ENCODE data around the gene HDLBP.
"Not testable (repeated sequence)": the region's sequence is repeated elsewhere in the genome, so short reads cannot be mapped to it uniquely, and the experiment has no call there.

Gene HDLBP

GRCh38 chr2:241282555-241282954 lies 32.9 kb downstream of the HDLBP start:
- TF ChIP-seq, protein P1, sequence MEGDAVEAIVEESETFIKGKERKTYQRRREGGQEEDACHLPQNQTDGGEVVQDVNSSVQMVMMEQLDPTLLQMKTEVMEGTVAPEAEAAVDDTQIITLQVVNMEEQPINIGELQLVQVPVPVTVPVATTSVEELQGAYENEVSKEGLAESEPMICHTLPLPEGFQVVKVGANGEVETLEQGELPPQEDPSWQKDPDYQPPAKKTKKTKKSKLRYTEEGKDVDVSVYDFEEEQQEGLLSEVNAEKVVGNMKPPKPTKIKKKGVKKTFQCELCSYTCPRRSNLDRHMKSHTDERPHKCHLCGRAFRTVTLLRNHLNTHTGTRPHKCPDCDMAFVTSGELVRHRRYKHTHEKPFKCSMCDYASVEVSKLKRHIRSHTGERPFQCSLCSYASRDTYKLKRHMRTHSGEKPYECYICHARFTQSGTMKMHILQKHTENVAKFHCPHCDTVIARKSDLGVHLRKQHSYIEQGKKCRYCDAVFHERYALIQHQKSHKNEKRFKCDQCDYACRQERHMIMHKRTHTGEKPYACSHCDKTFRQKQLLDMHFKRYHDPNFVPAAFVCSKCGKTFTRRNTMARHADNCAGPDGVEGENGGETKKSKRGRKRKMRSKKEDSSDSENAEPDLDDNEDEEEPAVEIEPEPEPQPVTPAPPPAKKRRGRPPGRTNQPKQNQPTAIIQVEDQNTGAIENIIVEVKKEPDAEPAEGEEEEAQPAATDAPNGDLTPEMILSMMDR (conservative IDR thresholded peaks at IDR 0.05; ENCODE audit: low read length) = no peak

GRCh38 chr2:241280291-241280690 lies 35.2 kb downstream of the HDLBP start:
- TF ChIP-seq, protein P1 (conservative IDR thresholded peaks at IDR 0.05; ENCODE audit: low read length) = no peak
- H3K4me3 ChIP-seq (ENCODE audit: low read length) = no peak overlapping the region
- no peak for DNase-seq (ENCODE audit: low read depth)

More at GRCh38 chr2:241282555-241282954, 32.9 kb downstream of the HDLBP start:
- H3K4me3 ChIP-seq (ENCODE audit: low read length) = no peak overlapping the region
- no peak for DNase-seq (ENCODE audit: low read depth)

- DNase-seq (ENCODE audit: low read depth) = no peak
Measured at GRCh38 chr2:241279828-241280227, 35.6 kb downstream of the HDLBP start.

DNA sequence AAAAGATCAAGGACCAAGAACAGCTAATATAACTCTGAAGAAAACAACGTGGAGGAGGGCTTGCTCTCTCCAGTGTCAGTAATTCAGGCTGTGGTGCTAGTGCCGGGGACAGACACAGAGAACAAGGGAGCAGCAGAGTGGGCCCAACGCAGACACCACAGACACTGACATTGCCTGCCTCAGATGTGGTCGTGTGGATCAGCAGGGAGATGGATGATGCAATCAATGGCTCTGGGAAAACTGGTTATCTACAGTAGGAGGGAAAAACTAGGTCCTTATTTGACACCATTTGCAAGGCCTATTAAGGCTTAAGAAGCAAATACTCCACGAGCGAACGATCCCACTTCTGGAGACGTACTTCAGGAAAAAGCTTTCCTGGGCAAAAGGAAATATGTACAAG lies 36.1 kb downstream of the HDLBP start:
- no peak overlapping the region for H3K4me3 ChIP-seq (ENCODE audit: low read length)
- no peak for DNase-seq (ENCODE audit: low read depth)
- TF ChIP-seq, protein P1 (conservative IDR thresholded peaks at IDR 0.05; ENCODE audit: low read length) = no peak

More at GRCh38 chr2:241279828-241280227, 35.6 kb downstream of the HDLBP start:
- H3K4me3 ChIP-seq (ENCODE audit: low read length) = no peak overlapping the region
- TF ChIP-seq, protein P1 (conservative IDR thresholded peaks at IDR 0.05; ENCODE audit: low read length) = no peak

DNA sequence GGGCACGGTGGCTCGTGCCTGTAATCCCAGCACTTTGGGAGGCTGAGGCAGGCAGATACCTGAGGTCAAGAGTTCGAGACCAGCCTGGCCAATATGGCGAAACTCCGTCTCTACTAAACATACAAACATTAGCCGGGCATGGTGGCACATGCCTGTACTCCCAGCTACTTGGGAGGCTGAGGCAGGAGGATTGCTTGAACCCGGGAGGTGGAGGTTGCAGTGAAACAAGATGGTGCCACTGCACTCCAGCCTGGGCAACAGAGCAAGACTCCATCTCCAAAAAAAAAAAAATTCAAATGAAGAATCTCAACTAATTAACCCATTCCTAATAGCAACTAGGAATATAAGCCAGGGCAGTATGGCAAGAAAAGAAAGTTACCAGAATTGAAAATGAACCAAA lies 37.2 kb downstream of the HDLBP start:
- not testable (repeated sequence) for DNase-seq (ENCODE audit: low read depth); H3K4me3 ChIP-seq (ENCODE audit: low read length)

DNA sequence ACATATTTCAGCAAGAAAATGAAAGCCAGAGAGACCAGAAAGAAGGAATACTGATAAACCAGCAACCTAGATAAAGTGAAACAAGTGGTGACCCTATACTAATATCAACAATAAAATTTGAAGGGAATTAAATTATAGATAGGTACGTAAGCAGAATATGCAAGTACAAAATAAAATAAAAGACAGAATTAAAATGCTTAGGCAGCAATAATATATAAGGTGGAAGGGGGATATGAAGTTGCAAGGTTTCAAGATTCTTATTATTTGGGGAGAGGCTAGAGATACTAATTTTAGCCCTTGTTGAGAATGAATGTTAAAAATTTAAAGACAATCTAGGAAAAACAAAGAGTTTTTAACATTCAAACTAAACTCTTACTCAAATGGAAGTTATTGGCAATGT lies 39.6 kb downstream of the HDLBP start:
- TF ChIP-seq, protein P1 (conservative IDR thresholded peaks at IDR 0.05; ENCODE audit: low read length) = no peak
- no peak for DNase-seq (ENCODE audit: low read depth)
- H3K4me3 ChIP-seq (ENCODE audit: low read length) = no peak overlapping the region

GRCh38 chr2:241275504-241275903 lies 40.0 kb downstream of the HDLBP start:
- TF ChIP-seq, protein P1 (conservative IDR thresholded peaks at IDR 0.05; ENCODE audit: low read length) = no peak
- no peak for DNase-seq (ENCODE audit: low read depth)
- H3K4me3 ChIP-seq (ENCODE audit: low read length) = no peak overlapping the region

DNA sequence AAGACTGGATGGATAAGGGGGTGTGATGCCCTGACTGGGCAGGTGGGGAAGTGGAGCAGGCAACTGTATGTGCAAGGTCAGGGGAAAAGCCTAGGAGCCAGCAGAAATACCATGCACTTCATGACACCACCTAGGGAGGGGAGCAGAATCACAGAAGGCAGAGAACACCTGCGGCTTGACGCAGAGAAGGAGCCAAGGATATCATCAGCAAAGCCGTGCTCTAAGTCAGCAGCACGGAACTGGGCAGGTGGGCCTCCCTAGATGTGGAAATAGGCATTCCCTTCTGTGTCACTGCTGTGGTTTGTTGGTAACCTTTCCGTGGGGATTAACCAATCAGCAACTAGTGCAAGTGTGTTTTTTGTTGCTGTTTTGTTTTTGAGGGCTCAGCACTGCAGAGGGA lies 41.3 kb downstream of the HDLBP start:
- no peak overlapping the region for H3K4me3 ChIP-seq (ENCODE audit: low read length)
- no peak for DNase-seq (ENCODE audit: low read depth)
- TF ChIP-seq, protein P1 (conservative IDR thresholded peaks at IDR 0.05; ENCODE audit: low read length) = no peak; the same call in 1 of the 2 replicates

Measured in AG10803 (cell line).